Islet precursor cell (in vitro differentiated cells): ENCODE results near the gene HRH3.

Experiments
- DNase-seq: peaks from one replicate; pipeline ENCODE4 v3.0.0-alpha.2; 2018

HRH3 gene

GRCh38 chr20:62219992-62220665 is at the start of gene HRH3:
Gene HRH3, minus strand, starts transcription at chr20:62220278. Its CDS starts 308 bp downstream, at chr20:62219970.
- peak; percentile 85 for DNase-seq

- DNase-seq: no peak
Observed at GRCh38 chr20:62269871-62270270, 49.8 kb upstream of the HRH3 start.

- DNase-seq: no peak
Observed at GRCh38 chr20:62269378-62269777, 49.3 kb upstream of the HRH3 start.

- DNase-seq: no peak
Observed at GRCh38 chr20:62268228-62268900, 48.3 kb upstream of the HRH3 start.

GRCh38 chr20:62267543-62267942 is 47.5 kb upstream of the HRH3 start:
- peak; percentile 83 for DNase-seq

GRCh38 chr20:62266851-62267250 is 46.8 kb upstream of the HRH3 start:
- no peak for DNase-seq

- DNase-seq: no peak
Observed at GRCh38 chr20:62266340-62266739, 46.3 kb upstream of the HRH3 start.

GRCh38 chr20:62265365-62265764 is 45.3 kb upstream of the HRH3 start:
- DNase-seq: no peak

GRCh38 chr20:62263396-62263795 is 43.3 kb upstream of the HRH3 start:
- no peak for DNase-seq

GRCh38 chr20:62262064-62262463 is 42.0 kb upstream of the HRH3 start:
- no peak for DNase-seq

- no peak for DNase-seq
Observed at GRCh38 chr20:62259294-62259565, 39.2 kb upstream of the HRH3 start.

GRCh38 chr20:62258499-62259293 is 38.6 kb upstream of the HRH3 start:
- no peak for DNase-seq

GRCh38 chr20:62255976-62256375 is 35.9 kb upstream of the HRH3 start:
- DNase-seq: no peak

- no peak for DNase-seq
Observed at GRCh38 chr20:62254021-62254724, 34.1 kb upstream of the HRH3 start.

GRCh38 chr20:62253398-62253797 is 33.3 kb upstream of the HRH3 start:
- DNase-seq: no peak

GRCh38 chr20:62252342-62252966 is 32.4 kb upstream of the HRH3 start:
- DNase-seq: no peak

- no peak for DNase-seq
Observed at GRCh38 chr20:62248890-62249560, 28.9 kb upstream of the HRH3 start.

- no peak for DNase-seq
Observed at GRCh38 chr20:62246872-62247652, 27.0 kb upstream of the HRH3 start.

GRCh38 chr20:62246431-62246830 is 26.4 kb upstream of the HRH3 start:
- DNase-seq: no peak

- DNase-seq: no peak
Observed at GRCh38 chr20:62245911-62246280, 25.8 kb upstream of the HRH3 start.

GRCh38 chr20:62244644-62245108 is 24.6 kb upstream of the HRH3 start:
- DNase-seq: no peak
